OCI-LY1 (cell line): ENCODE results near the gene NRDE2.

Source experiments
- H2AFZ ChIP-seq: fragments of 200-600 bp; sonication (generic), shearing (Covaris generic); 2 replicates; pipeline ENCODE4 v1.6.0; 2014; ENCODE audit warnings: antibody characterized with exemption, mild to moderate bottlenecking, low read length
- H3F3A ChIP-seq: fragments of 200-600 bp; sonication (generic), shearing (Covaris generic); 2 replicates; pipeline ENCODE4 v1.6.0; 2014; ENCODE audit warnings: mild to moderate bottlenecking, antibody characterized with exemption, low read length, moderate library complexity; ENCODE audit not compliant: insufficient read depth
- H3K27ac ChIP-seq: fragments of 200-600 bp; sonication (generic); 2 replicates; pipeline ENCODE4 v1.5.1; 2014; ENCODE audit warnings: low read length, mixed run types, mild to moderate bottlenecking, low read depth; ENCODE audit not compliant: poor library complexity, severe bottlenecking
- H3K27me3 ChIP-seq: fragments of 200-600 bp; sonication (generic); 2 replicates; pipeline ENCODE4 v1.6.0; 2014; ENCODE audit warnings: antibody characterized with exemption, mild to moderate bottlenecking, low read length, moderate library complexity; ENCODE audit not compliant: insufficient read depth
- H3K36me3 ChIP-seq: fragments of 200-600 bp; sonication (generic); 2 replicates; pipeline ENCODE4 v1.6.1; 2014; ENCODE audit warnings: mild to moderate bottlenecking, antibody characterized with exemption, low read length, moderate library complexity, mixed read lengths; ENCODE audit not compliant: insufficient read depth
- H3K4me1 ChIP-seq: fragments of 200-600 bp; sonication (generic); 2 replicates; pipeline ENCODE4 v1.5.1; 2014; ENCODE audit warnings: mild to moderate bottlenecking, low read length, moderate library complexity; ENCODE audit not compliant: insufficient read depth, severe bottlenecking
- H3K4me2 ChIP-seq: fragments of 200-600 bp; sonication (generic), shearing (Covaris generic); 2 replicates; pipeline ENCODE4 v1.6.1; 2014; ENCODE audit warnings: low read length
- H3K4me3 ChIP-seq: fragments of 200-600 bp; sonication (generic); 2 replicates; pipeline ENCODE4 v1.5.1; 2014; ENCODE audit warnings: low read length, low read depth, mild to moderate bottlenecking, mixed read lengths; ENCODE audit not compliant: poor library complexity, severe bottlenecking
- H3K79me2 ChIP-seq: fragments of 200-600 bp; shearing (Covaris generic); 2 replicates; pipeline ENCODE4 v1.6.1; 2016; ENCODE audit warnings: mixed run types, low read length, mixed read lengths; ENCODE audit not compliant: insufficient read depth
- H3K9ac ChIP-seq: fragments of 200-600 bp; sonication (generic), shearing (Covaris generic); 2 replicates; pipeline ENCODE4 v1.6.1; 2014; ENCODE audit warnings: mild to moderate bottlenecking, low read length, mixed read lengths
- H3K9me2 ChIP-seq: fragments of 200-600 bp; sonication (generic), shearing (Covaris generic); 2 replicates; pipeline ENCODE4 v1.6.1; 2014; ENCODE audit warnings: low read depth, mild to moderate bottlenecking, low read length, mixed read lengths
- H3K9me3 ChIP-seq: fragments of 200-600 bp; shearing (Covaris generic); 2 replicates; pipeline ENCODE4 v1.6.1; 2014; ENCODE audit warnings: low read length, mixed read lengths
- H4K20me1 ChIP-seq: fragments of 200-600 bp; sonication (generic), shearing (Covaris generic); 2 replicates; pipeline ENCODE4 v1.6.0; 2016; ENCODE audit warnings: mild to moderate bottlenecking, low read length; ENCODE audit not compliant: insufficient read depth
- CTCF ChIP-seq: fragments of 200-600 bp; sonication (generic), shearing (Covaris generic); IDR thresholded peaks from 2 replicates; pipeline ENCODE4 v1.5.1; 2017; ENCODE audit warnings: mild to moderate bottlenecking, antibody characterized with exemption, low read length, moderate library complexity, mixed read lengths
- EZH2 ChIP-seq: fragments of 200-600 bp; sonication (generic), shearing (Covaris generic); IDR thresholded peaks from 2 replicates; pipeline ENCODE4 v1.8.0; 2017; ENCODE audit warnings: borderline replicate concordance, mixed run types, mild to moderate bottlenecking, antibody characterized with exemption, low read length, moderate library complexity, mixed read lengths

Gene NRDE2

DNA sequence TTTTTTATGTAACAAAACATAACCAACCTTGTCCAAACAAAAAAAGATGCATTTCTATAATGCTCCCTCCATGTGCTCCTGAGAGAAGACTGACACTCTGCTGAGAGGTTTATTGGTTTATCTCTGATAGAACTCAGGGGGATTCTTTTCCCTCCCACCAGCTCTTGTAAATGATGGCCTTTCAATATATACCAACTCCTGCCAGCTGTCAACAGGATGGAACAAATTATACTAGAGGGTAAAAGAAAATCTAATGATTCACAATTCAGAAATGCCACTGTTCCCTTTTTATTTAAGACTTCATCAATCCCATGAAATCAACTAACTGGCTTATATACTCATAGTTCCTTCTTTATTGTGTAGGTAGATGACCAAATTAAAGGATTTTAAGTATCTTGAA lies 50.0 kb downstream of the NRDE2 start:
- Histone ChIP-seq H3K9ac (no peak overlapping the region), H3K27me3 (no peaks in the 10 kb centered on the region), H4K20me1 (no peaks in the 10 kb centered on the region), H2AFZ (no peak overlapping the region), H3K9me2 (no peaks in the 10 kb centered on the region), H3K9me3 (no peaks in the 10 kb centered on the region), H3K36me3 (peaks cover 26% of the 10 kb centered on the region), H3K4me3 (no peak overlapping the region), H3K4me2 (no peak overlapping the region), H3K4me1 (no peaks in the 10 kb centered on the region), H3F3A (no peaks in the 10 kb centered on the region), H3K27ac (no peak overlapping the region), H3K79me2 (no peaks in the 10 kb centered on the region)
- TF ChIP-seq CTCF: no peak
- no peak for TF ChIP-seq EZH2

GRCh38 chr14:90281261-90281660 lies 50.5 kb downstream of the NRDE2 start:
- Histone ChIP-seq H4K20me1 (no peaks in the 10 kb centered on the region), H2AFZ (no peak overlapping the region), H3K79me2 (no peaks in the 10 kb centered on the region), H3K36me3 (peaks cover 23% of the 10 kb centered on the region), H3K4me1 (no peaks in the 10 kb centered on the region), H3K27ac (no peak overlapping the region), H3K9me2 (no peaks in the 10 kb centered on the region), H3K4me2 (no peak overlapping the region), H3K27me3 (no peaks in the 10 kb centered on the region), H3K9me3 (no peaks in the 10 kb centered on the region), H3K4me3 (no peak overlapping the region), H3K9ac (no peak overlapping the region), H3F3A (no peaks in the 10 kb centered on the region)
- TF ChIP-seq EZH2 (no peak), CTCF (no peak)

- no peak for TF ChIP-seq CTCF
- TF ChIP-seq EZH2: no peak
- Histone ChIP-seq H3K79me2 (no peaks in the 10 kb centered on the region), H3K36me3 (peaks cover 25% of the 10 kb centered on the region; the same call in 1 of the 2 replicates), H3K9me3 (no peaks in the 10 kb centered on the region), H4K20me1 (no peaks in the 10 kb centered on the region), H3K9me2 (no peaks in the 10 kb centered on the region), H3K4me1 (no peaks in the 10 kb centered on the region), H3K27me3 (no peaks in the 10 kb centered on the region), H2AFZ (no peak overlapping the region), H3K9ac (no peak overlapping the region), H3F3A (no peaks in the 10 kb centered on the region), H3K4me2 (no peak overlapping the region), H3K4me3 (no peak overlapping the region), H3K27ac (no peak overlapping the region)
Measured at GRCh38 chr14:90280096-90280495, 51.6 kb downstream of the NRDE2 start.
